NT2/D1 (cell line): ENCODE results near the gene SH2D3C.
"Not testable (repeated sequence)": the region's sequence is repeated elsewhere in the genome, so short reads cannot be mapped to it uniquely, and the experiment has no call there.

Experiments
- SUZ12 ChIP-seq: IDR thresholded peaks from 2 replicates; pipeline ENCODE4 v1.6.1; 2011; ENCODE audit not compliant: insufficient read length, insufficient read depth; ENCODE audit errors: extremely low read depth
- YY1 ChIP-seq: IDR thresholded peaks from 2 replicates; pipeline ENCODE4 v1.6.1; 2011; ENCODE audit not compliant: insufficient read length, insufficient read depth
- ZNF274 ChIP-seq: IDR thresholded peaks from 2 replicates; pipeline ENCODE4 v1.6.1; 2011; ENCODE audit warnings: mild to moderate bottlenecking, low read depth, low read length

GRCh38 chr9:127756776-127757175 is 21.7 kb downstream of the SH2D3C start:
- TF ChIP-seq SUZ12, ZNF274, YY1: not testable (repeated sequence)
